ENCODE data around the gene LEFTY2.
A peak's percentile ranks its signal among the peaks of the same experiment; 100 is the strongest.

The LEFTY2 gene

GRCh38 chr1:225928186-225929175, 12.5 kb downstream of the LEFTY2 start:
- DNase-seq: no peak

- peak; percentile 79 for DNase-seq
These were observed 14.4 kb downstream of the LEFTY2 start for GRCh38 chr1:225926551-225927113.

GRCh38 chr1:225923692-225924555, 17.1 kb downstream of the LEFTY2 start, which contains the start of gene PYCR2:
PYCR2 (minus strand) TSS chr1:225924250; CDS start chr1:225924110, 140 bp downstream.
- DNase-seq: peak; percentile 96

- DNase-seq: no peak
These were observed 17.7 kb downstream of the LEFTY2 start for GRCh38 chr1:225923381-225923691.

- no peak for DNase-seq
These were observed 19.0 kb downstream of the LEFTY2 start for GRCh38 chr1:225921734-225922709.

- peak; percentile 75 for DNase-seq
These were observed 21.1 kb downstream of the LEFTY2 start for GRCh38 chr1:225919906-225920305.

- no peak for DNase-seq
These were observed 22.7 kb downstream of the LEFTY2 start for GRCh38 chr1:225918280-225918679.

- no peak for DNase-seq
These were observed 23.5 kb downstream of the LEFTY2 start for GRCh38 chr1:225917536-225917935.

GRCh38 chr1:225917101-225917500, 23.9 kb downstream of the LEFTY2 start:
- no peak for DNase-seq

- DNase-seq: no peak
These were observed 25.5 kb downstream of the LEFTY2 start for GRCh38 chr1:225915538-225915991.

- DNase-seq: no peak
These were observed 26.1 kb downstream of the LEFTY2 start for GRCh38 chr1:225914947-225915346.

GRCh38 chr1:225914391-225914790, 26.6 kb downstream of the LEFTY2 start:
- no peak for DNase-seq

- DNase-seq: peak; percentile 38
These were observed 29.6 kb downstream of the LEFTY2 start for GRCh38 chr1:225911191-225912130.

GRCh38 chr1:225909477-225909876, 31.5 kb downstream of the LEFTY2 start:
- no peak for DNase-seq

GRCh38 chr1:225908773-225909172, 32.2 kb downstream of the LEFTY2 start:
- DNase-seq: no peak

GRCh38 chr1:225908013-225908640, 32.9 kb downstream of the LEFTY2 start:
- DNase-seq: no peak

GRCh38 chr1:225907341-225907740, 33.7 kb downstream of the LEFTY2 start:
- DNase-seq: no peak

GRCh38 chr1:225906467-225906866, 34.6 kb downstream of the LEFTY2 start:
- no peak for DNase-seq

GRCh38 chr1:225903623-225904022, 37.4 kb downstream of the LEFTY2 start:
- DNase-seq: no peak
